DMS 273 (cell line): ENCODE data around the gene YY1.
"Not testable (repeated sequence)": the region's sequence is repeated elsewhere in the genome, so short reads cannot be mapped to it uniquely, and the experiment has no call there.

Experiments used
- DNase-seq: peaks from one replicate; lab custom pipeline; 2025; ENCODE audit not compliant: unreplicated experiment; lab: John Stamatoyannopoulos, UW

The YY1 gene

GRCh38 chr14:100283984-100284881 lies 45.3 kb downstream of the YY1 start:
- no peak for DNase-seq

- peak; percentile 91 for DNase-seq
Measured at GRCh38 chr14:100285021-100285912, 46.3 kb downstream of the YY1 start.

- no peak for DNase-seq
Measured at GRCh38 chr14:100285913-100286400, 47.0 kb downstream of the YY1 start.

GRCh38 chr14:100286484-100287191 lies 47.7 kb downstream of the YY1 start:
- no peak for DNase-seq

GRCh38 chr14:100287202-100287997 lies 48.5 kb downstream of the YY1 start:
- no peak for DNase-seq

GRCh38 chr14:100287998-100288295 lies 49.0 kb downstream of the YY1 start:
- not testable (repeated sequence) for DNase-seq

- DNase-seq: no peak
Measured at GRCh38 chr14:100288382-100289185, 49.6 kb downstream of the YY1 start.

- no peak for DNase-seq
Measured at GRCh38 chr14:100289916-100290606, 51.1 kb downstream of the YY1 start.

- no peak for DNase-seq
Measured at GRCh38 chr14:100290607-100291304, 51.8 kb downstream of the YY1 start.

GRCh38 chr14:100291305-100292075 lies 52.5 kb downstream of the YY1 start:
- no peak for DNase-seq

- DNase-seq: no peak
Measured at GRCh38 chr14:100292301-100292775, 53.4 kb downstream of the YY1 start.

GRCh38 chr14:100292776-100293461 lies 54.0 kb downstream of the YY1 start:
- DNase-seq: no peak

GRCh38 chr14:100293497-100294212 lies 54.7 kb downstream of the YY1 start:
- DNase-seq: no peak

GRCh38 chr14:100294213-100294962 lies 55.4 kb downstream of the YY1 start:
- no peak for DNase-seq

- DNase-seq: no peak
Measured at GRCh38 chr14:100294963-100295330, 56.0 kb downstream of the YY1 start.
